ENCODE results near the gene THBS2. TPM values are rescaled to one million over a fixed set of nuclear protein-coding genes. Genes with fewer than 3 reads are reported as not detected.

THBS2 gene
- total and polyA plus RNA-seq, 8 donors, result under 0.01 to 56.0 (median 2.4) TPM

DNA sequence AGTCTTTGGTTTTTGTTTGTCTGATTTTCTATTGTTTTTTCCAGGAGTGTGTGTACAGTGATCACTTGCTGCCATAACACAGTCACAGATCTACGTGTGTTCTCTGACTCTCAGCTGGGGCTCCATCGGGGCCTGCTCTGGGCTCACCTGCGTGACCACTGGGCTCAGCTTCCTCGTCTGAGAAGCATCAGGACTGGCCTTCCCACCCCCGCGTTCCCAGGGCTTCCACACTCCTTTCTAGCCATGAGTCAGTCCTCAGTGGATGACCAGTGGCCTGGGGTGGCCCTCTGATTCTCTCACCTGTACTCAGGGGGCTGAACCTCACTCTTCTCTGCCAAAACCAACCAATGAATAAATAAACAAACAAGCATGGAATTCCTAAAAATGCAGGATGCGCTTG, 14.5 kb downstream of the THBS2 start:
- intact Hi-C loops (cut with DNase I; ENCODE audit: low total_unique reads), result no loop called here
- DNase-seq, result no peak
- no peaks in the 10 kb centered on the region for H3K4me1 ChIP-seq
- no peak overlapping the region for H3K27ac ChIP-seq
- no peak for TF ChIP-seq EP300 (IDR thresholded peaks at IDR 0.05)
- no peaks in the 10 kb centered on the region for H3K9me3 ChIP-seq
- H3K27me3 ChIP-seq, result peaks cover 0 to 3% (median 0%) of the 10 kb centered on the region in 3 donors
- no peak overlapping the region for H3K4me3 ChIP-seq
- 64 to 91% (median 85%) methylated on average over 7 of the region's 7 CpGs for WGBS, 5 donors
- peaks cover 0 to 10% (median 3%) of the 10 kb centered on the region in 4 donors for H3K36me3 ChIP-seq

DNA sequence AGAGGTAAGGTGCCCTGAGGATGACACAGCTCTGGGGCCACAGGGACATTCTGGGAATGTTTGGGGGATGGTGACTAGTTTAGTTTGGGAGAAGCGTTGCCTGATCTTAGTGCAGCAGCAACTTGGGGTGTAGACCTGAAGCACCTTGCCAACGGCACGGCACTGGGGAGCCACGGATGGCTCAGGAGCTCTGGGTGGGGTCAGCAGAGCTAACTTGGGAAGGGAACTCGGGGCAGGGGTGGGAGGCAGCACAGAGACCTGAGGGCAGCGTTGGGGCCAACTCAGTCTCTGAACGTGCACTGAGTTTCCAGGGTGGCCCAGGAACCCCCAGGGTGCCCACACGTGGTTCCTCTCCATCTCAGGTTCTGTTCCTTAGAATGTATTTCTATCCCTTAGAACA, 14.9 kb downstream of the THBS2 start:
- 84 to 99% (median 92%) methylated on average over 8 of the region's 8 CpGs for WGBS, 5 donors
- intact Hi-C loops (cut with DNase I; ENCODE audit: low total_unique reads), result no loop called here
- no peak for TF ChIP-seq POLR2A (IDR thresholded peaks at IDR 0.05)
- TF ChIP-seq, protein P1, sequence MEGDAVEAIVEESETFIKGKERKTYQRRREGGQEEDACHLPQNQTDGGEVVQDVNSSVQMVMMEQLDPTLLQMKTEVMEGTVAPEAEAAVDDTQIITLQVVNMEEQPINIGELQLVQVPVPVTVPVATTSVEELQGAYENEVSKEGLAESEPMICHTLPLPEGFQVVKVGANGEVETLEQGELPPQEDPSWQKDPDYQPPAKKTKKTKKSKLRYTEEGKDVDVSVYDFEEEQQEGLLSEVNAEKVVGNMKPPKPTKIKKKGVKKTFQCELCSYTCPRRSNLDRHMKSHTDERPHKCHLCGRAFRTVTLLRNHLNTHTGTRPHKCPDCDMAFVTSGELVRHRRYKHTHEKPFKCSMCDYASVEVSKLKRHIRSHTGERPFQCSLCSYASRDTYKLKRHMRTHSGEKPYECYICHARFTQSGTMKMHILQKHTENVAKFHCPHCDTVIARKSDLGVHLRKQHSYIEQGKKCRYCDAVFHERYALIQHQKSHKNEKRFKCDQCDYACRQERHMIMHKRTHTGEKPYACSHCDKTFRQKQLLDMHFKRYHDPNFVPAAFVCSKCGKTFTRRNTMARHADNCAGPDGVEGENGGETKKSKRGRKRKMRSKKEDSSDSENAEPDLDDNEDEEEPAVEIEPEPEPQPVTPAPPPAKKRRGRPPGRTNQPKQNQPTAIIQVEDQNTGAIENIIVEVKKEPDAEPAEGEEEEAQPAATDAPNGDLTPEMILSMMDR (IDR thresholded peaks at IDR 0.05), result no peak
- TF ChIP-seq EP300 (IDR thresholded peaks at IDR 0.05), result no peak
- TF ChIP-seq POLR2AphosphoS5 (IDR thresholded peaks at IDR 0.05), result no peak

DNA sequence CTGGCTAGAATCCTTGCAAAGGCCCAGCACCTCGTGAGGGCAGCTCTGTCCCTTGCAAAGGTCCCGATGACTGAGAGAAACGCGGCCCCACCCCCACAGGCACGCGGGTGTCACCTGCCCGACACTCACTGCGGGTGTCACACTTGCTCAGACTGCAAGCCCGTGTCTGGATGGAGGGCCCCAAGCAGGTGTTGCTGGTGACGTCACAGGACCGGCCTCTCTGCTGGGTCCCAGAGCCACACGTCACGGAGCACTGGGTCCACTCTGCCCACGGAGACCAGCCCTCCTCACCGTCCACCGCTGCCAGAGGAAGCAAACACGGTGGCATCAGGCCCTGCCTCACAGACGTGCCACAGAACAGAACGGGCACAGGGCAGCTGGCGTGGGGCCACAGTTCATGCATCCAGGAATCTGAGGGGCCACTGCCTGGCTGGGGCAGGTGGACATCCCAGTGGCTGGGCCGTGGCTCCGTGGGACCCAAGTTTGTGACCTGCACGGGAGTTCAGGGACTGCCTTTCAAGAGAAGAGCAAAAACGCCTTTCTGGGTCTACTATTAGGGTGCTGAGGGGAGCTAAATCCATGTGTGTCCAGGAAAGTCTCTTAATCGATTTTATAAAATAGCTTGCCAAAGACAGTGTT, 16.0 kb downstream of the THBS2 start:
- DNase-seq, result no peak
- Histone ChIP-seq H3K36me3 (peaks cover 0 to 19% (median 3%) of the 10 kb centered on the region in 4 donors), H3K4me3 (no peak overlapping the region), H3K27me3 (peaks cover 0 to 3% (median 0%) of the 10 kb centered on the region in 3 donors), H3K27ac (no peak overlapping the region), H3K4me1 (no peaks in the 10 kb centered on the region), H3K9me3 (peaks cover 0 to under 1% (median 0%) of the 10 kb centered on the region in 4 donors)
- WGBS, 5 donors, result 83 to 96% (median 87%) methylated on average over 8 to 25 of the region's 25 CpGs
- no peak for TF ChIP-seq POLR2AphosphoS5 (IDR thresholded peaks at IDR 0.05)
- no peak for TF ChIP-seq EP300 (IDR thresholded peaks at IDR 0.05)
- TF ChIP-seq POLR2A (IDR thresholded peaks at IDR 0.05), result no peak
- TF ChIP-seq, protein P1 (IDR thresholded peaks at IDR 0.05), result no peak
- intact Hi-C loops (cut with DNase I; ENCODE audit: low total_unique reads), result no loop called here

More for the DNA sequence above, 14.9 kb downstream of the THBS2 start:
- Histone ChIP-seq H3K4me3 (no peak overlapping the region), H3K4me1 (no peaks in the 10 kb centered on the region), H3K27ac (no peak overlapping the region), H3K36me3 (peaks cover 0 to 12% (median 3%) of the 10 kb centered on the region in 4 donors), H3K27me3 (peaks cover 0 to 3% (median 0%) of the 10 kb centered on the region in 3 donors), H3K9me3 (no peaks in the 10 kb centered on the region)
- DNase-seq, result no peak

DNA sequence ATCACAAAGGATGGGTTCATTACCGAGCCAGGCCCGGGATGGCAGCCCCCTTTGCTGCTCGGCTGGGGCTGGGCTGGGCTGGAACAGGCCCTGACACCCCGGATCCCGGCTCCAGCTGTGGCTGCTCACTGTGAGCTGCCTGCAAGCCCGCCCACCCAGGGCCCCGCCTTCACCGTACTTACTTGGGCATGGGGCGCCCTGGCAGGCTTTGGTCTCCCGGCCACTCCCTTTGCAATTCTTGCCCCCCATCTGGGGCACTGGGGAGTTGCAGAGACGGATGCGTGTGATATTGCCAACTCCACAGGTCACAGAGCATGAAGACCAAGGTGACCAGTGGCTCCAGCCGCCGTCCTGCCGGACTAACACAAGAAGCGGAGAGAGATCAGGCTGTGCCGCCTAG, 16.7 kb downstream of the THBS2 start:
- WGBS, 5 donors, result 87 to 93% (median 89%) methylated on average over 15 to 17 of the region's 17 CpGs
- intact Hi-C loops (cut with DNase I; ENCODE audit: low total_unique reads), result no loop called here

More for the DNA sequence above, 16.7 kb downstream of the THBS2 start:
- Histone ChIP-seq H3K4me1 (no peaks in the 10 kb centered on the region), H3K36me3 (peaks cover 0 to 24% (median 3%) of the 10 kb centered on the region in 4 donors), H3K27me3 (peaks cover 0 to 3% (median 0%) of the 10 kb centered on the region in 3 donors), H3K9me3 (peaks cover 0 to 7% (median 2%) of the 10 kb centered on the region in 4 donors), H3K27ac (no peak overlapping the region), H3K4me3 (no peak overlapping the region)
- TF ChIP-seq POLR2A (IDR thresholded peaks at IDR 0.05) (no peak), POLR2AphosphoS5 (IDR thresholded peaks at IDR 0.05) (no peak), EP300 (IDR thresholded peaks at IDR 0.05) (no peak)
- TF ChIP-seq, protein P1 (IDR thresholded peaks at IDR 0.05), result no peak
- no peak for DNase-seq
